B cell (primary cell): ENCODE measurements around the gene MICAL3. TPM values are rescaled to one million over a fixed set of nuclear protein-coding genes. Genes with fewer than 3 reads are reported as not detected.
A peak's percentile ranks its signal among the peaks of the same experiment; 100 is the strongest.
"Not testable (repeated sequence)": the region's sequence is repeated elsewhere in the genome, so short reads cannot be mapped to it uniquely, and the experiment has no call there.

Experiments
- ATAC-seq: fragments of 200-7000 bp; cut with Tn5 transposase; one replicate; pipeline ENCODE4 v1.10.0; 2021; ENCODE audit warnings: low read depth, mild to moderate bottlenecking, moderate number of reproducible peaks, moderate library complexity
- CTCF ChIA-PET: fragments of 350-600 bp; sonication (Branson Sonifier 250); formaldehyde crosslinking; loops from one replicate; lab custom pipeline; 2021; ENCODE audit warnings: antibody characterized with exemption, inconsistent platforms; lab: Charles Lee
- POLR2A ChIA-PET: fragments of 350-600 bp; sonication (Branson Sonifier 250); formaldehyde crosslinking; loops from one replicate; lab custom pipeline; 2021; ENCODE audit warnings: antibody characterized with exemption; lab: Charles Lee
- DNase-seq: peaks from one replicate; pipeline ENCODE4 v3.0.0; 2013
- H2AFZ ChIP-seq: 2 replicates; pipeline ENCODE4 v1.6.1; 2012; ENCODE audit warnings: mild to moderate bottlenecking, low read depth, low read length; ENCODE audit not compliant: insufficient read depth, poor library complexity, severe bottlenecking
- H3K27ac ChIP-seq, 2 donors: 1 replicate in 1 of 2; 2 replicates in 1 of 2; pipeline ENCODE4 v1.5.1; 2012 to 2013; ENCODE audit warnings: low read length in 2 of 2, mild to moderate bottlenecking in 2 of 2, moderate library complexity in 1 of 2
- H3K27me3 ChIP-seq, 4 experiments: fragments of 200-600 bp in 1 of 4; sonication (generic) in 1 of 4; replicated peaks in 1 of 4; 1 replicate in 2 of 4; 2 replicates in 2 of 4; pipeline versions ENCODE4 v1.6.1 to v1.7.0; 2013 to 2016; ENCODE audit warnings: low read length in 3 of 4, mild to moderate bottlenecking in 2 of 4, mixed read lengths in 1 of 4, moderate library complexity in 1 of 4; ENCODE audit not compliant: insufficient read depth in 4 of 4, control insufficient read depth in 3 of 4; ENCODE audit errors: control extremely low read depth in 1 of 4
- H3K36me3 ChIP-seq, 2 experiments: replicated peaks in 1 of 2; 1 replicate in 1 of 2; 2 replicates in 1 of 2; pipeline versions ENCODE4 v1.6.1 to v1.7.1; 2013; ENCODE audit warnings: low read length in 1 of 2; ENCODE audit not compliant: insufficient read depth in 2 of 2, control insufficient read depth in 1 of 2; ENCODE audit errors: control extremely low read depth in 1 of 2, extremely low read depth in 1 of 2
- H3K4me1 ChIP-seq, 2 donors: fragments of 200-600 bp in 1 of 2; sonication (generic) in 1 of 2; 1 replicate in 1 of 2; 2 replicates in 1 of 2; pipeline versions ENCODE4 v1.5.1 to v1.6.1; 2013 to 2017; ENCODE audit warnings: low read length in 2 of 2; ENCODE audit not compliant: control insufficient read depth in 2 of 2, insufficient read depth in 2 of 2
- H3K4me2 ChIP-seq: replicated peaks from 2 replicates; pipeline ENCODE3; 2012; ENCODE audit warnings: mild to moderate bottlenecking, low read depth, low read length; ENCODE audit not compliant: poor library complexity, severe bottlenecking
- H3K4me3 ChIP-seq, 5 experiments: fragments of 200-600 bp in 1 of 5; sonication (generic) in 1 of 5; 1 replicate in 3 of 5; 2 replicates in 2 of 5; pipeline versions ENCODE4 v1.5.1 to v1.7.0; 2011 to 2016; ENCODE audit warnings: low read length in 4 of 5, mild to moderate bottlenecking in 4 of 5, low read depth in 2 of 5, control low read depth in 1 of 5, moderate library complexity in 1 of 5; ENCODE audit not compliant: insufficient read depth in 1 of 5; ENCODE audit errors: control extremely low read depth in 1 of 5, extremely low read depth in 1 of 5
- H3K79me2 ChIP-seq: fragments of 200-600 bp; sonication (generic); one replicate; pipeline ENCODE4 v1.6.0; 2016; ENCODE audit warnings: low read length; ENCODE audit not compliant: control insufficient read depth, insufficient read depth
- H3K9ac ChIP-seq: fragments of 200-600 bp; sonication (generic); 2 replicates; pipeline ENCODE4 v1.6.1; 2017; ENCODE audit warnings: mild to moderate bottlenecking, low read length, moderate library complexity
- H3K9me3 ChIP-seq, 3 donors: one replicate each; pipeline versions ENCODE4 v1.6.1 to v1.7.1; 2013; ENCODE audit warnings: low read length in 2 of 3; ENCODE audit not compliant: control insufficient read depth in 2 of 3, insufficient read depth in 1 of 3; ENCODE audit errors: control extremely low read depth in 1 of 3
- H4K20me1 ChIP-seq: 2 replicates; pipeline ENCODE4 v1.6.0; 2012; ENCODE audit warnings: mild to moderate bottlenecking, low read length; ENCODE audit not compliant: insufficient read depth, control insufficient read depth, poor library complexity, severe bottlenecking
- H3K27ac Mint-ChIP-seq: one replicate; pipeline ENCODE4 v1.8.0; 2021; ENCODE audit warnings: mixed read lengths
- H3K27me3 Mint-ChIP-seq: one replicate; pipeline ENCODE4 v1.8.0; 2021; ENCODE audit warnings: mixed read lengths
- H3K4me1 Mint-ChIP-seq: one replicate; pipeline ENCODE4 v1.8.0; 2021; ENCODE audit warnings: mixed read lengths
- H3K4me3 Mint-ChIP-seq: one replicate; pipeline ENCODE4 v1.8.0; 2021; ENCODE audit warnings: mixed read lengths
- H3K9me3 Mint-ChIP-seq: one replicate; pipeline ENCODE4 v1.8.0; 2022; ENCODE audit warnings: mixed read lengths; ENCODE audit not compliant: insufficient read depth
- EZH2 ChIP-seq: IDR thresholded peaks from 2 replicates; pipeline ENCODE4 v1.6.1; 2012; ENCODE audit warnings: borderline replicate concordance, low read depth, mild to moderate bottlenecking, moderate library complexity, low read length; ENCODE audit not compliant: insufficient read depth, poor library complexity, severe bottlenecking
- WGBS: methylation state at CpG from one replicate; pipeline ENCODE4 v1.1.5; 2013; ENCODE audit warnings: missing lambda C conversion rate; ENCODE audit not compliant: insufficient coverage; 5-methylcytosine and 5-hydroxymethylcytosine counted together
- intact Hi-C: fragments of 100-400 bp; cut with micrococcal nuclease; formaldehyde crosslinking; loops from one replicate; pipeline ENCODE4 v1.10.0; 2022
- polyA plus RNA-seq: library from polyadenylated mRNA; depleted of rRNA; stranded (reverse); fragments of >200 nt; gene quantifications from 2 replicates; pipeline ENCODE4 v1.2.3, GENCODE V29; 2012
- total RNA-seq, 2 donors: library from RNA; stranded (reverse); fragments of 120-200 nt in 1 of 2; gene quantifications; 1 replicate in 1 of 2; 2 replicates in 1 of 2; pipeline versions ENCODE4 v1.2.3 to v1.2.4, GENCODE V29; 2013 to 2022
- TF ChIP-seq, protein P1 (sequence below): fragments of 200-600 bp; IDR thresholded peaks from one replicate; pipeline ENCODE4 v1.8.0; 2022; ENCODE audit warnings: antibody characterized with exemption, mild to moderate bottlenecking

The MICAL3 gene
- total and polyA plus RNA-seq, 2 donors (not counting 1 experiment from before 2014, with no cell fraction given): 50.5 to 253 TPM

DNA sequence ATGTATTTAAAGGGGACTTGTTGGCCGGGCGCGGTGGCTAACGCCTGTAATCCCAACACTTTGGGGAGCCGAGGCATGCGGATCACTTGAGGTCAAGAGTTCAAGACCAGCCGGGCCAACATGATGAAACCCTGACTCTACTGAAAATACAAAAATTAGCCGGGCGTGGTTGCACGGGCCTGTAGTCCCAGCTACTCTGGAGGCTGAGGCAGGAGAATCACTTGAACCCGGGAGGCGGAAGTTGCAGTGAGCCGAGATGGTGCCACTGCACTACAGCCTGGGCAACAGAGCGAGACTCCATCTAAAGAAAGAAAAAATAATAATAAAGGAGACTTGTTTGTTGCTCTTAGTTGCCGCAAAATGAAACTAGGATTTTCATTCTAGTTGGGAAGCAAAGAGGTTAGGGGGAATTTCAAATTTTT lies 22.5 kb downstream of the MICAL3 start:
- H3K79me2 ChIP-seq: peaks cover 68% of the 10 kb centered on the region
- H3K36me3 ChIP-seq, H3K9me3 ChIP-seq, ATAC-seq, H3K9me3 Mint-ChIP-seq, H3K27me3 Mint-ChIP-seq, DNase-seq, H3K27me3 ChIP-seq: not testable (repeated sequence)
- H3K9ac ChIP-seq: peak overlapping the region; percentile 83
- H2AFZ ChIP-seq: peak overlapping the region; percentile 77
- peaks cover 12% of the 10 kb centered on the region for H4K20me1 ChIP-seq
- peaks cover 81 to 85% of the 10 kb centered on the region in 2 donors for H3K4me1 ChIP-seq
- Mint-ChIP-seq H3K4me1 (peaks cover 73% of the 10 kb centered on the region), H3K27ac (peak overlapping the region; percentile 100), H3K4me3 (peak overlapping the region; percentile 96)
- H3K27ac ChIP-seq: peak overlapping the region; percentile 87 to 95
- H3K4me3 ChIP-seq: peak overlapping the region; percentile 56 to 87 (median 70)
- 17% methylated on average over 14 of the region's 15 CpGs for WGBS
- H3K4me2 ChIP-seq: peak overlapping the region; percentile 96
- ChIA-PET POLR2A (interaction anchor here (1.4 kb wide), 1 partner anchor 76 kb away, joined by 5 read pairs; the partner anchor contains the start of gene PEX26), CTCF (interaction anchor here (1.0 to 11.9 kb wide), 6 partner anchors 8 to 74 kb away, joined by 4 to 133 read pairs (median 10); partner anchors contain the start of genes MICAL3 and PEX26)
- intact Hi-C loops: loop anchor here (1.0 to 5.0 kb wide), 5 partner anchors 22 to 230 kb away; partner anchors contain the start of genes BID, MICAL3 and PEX26

DNA sequence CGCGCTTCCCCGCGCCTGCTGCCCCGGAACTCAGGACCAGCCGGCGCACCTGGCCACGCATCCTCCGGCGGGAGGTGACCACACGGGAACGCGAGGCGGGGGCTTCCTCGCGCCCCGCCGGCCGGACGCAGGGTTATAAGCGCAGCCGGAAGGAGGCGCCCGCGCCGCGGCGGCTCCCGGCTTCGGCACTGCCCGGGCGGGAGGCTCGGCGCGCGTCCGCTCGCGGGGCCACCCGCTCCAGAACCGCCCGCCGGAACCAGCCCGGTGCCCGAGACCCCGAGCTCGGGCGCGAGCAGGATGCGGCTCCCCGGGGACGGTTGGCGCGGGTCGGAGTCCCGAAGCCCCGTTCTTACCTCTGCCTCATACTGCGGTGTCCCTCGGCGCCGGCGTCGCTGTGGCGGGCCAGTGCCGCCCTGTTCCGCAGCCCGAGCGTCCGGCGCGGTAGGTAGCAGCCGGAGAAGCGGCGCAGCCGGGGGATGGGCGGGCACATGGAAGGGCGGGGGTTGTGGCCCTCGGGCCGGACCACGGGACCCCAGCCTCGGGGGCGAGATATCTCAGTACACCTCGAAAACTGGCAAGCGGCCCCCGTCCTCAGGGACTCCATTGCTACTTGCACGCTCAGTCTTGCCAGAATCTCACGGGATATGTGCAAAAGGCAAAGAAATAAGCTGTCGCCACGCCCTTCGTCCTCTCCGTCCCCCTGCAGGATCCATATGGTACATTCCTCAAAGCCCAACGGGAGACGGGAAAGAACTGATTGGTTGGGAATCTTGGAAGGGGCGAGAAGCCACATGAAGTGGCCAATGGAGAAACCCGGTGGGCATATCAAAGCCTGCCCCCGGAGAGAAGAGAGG lies 23.1 kb downstream of the MICAL3 start:
- H3K4me3 Mint-ChIP-seq: peak overlapping the region; percentile 96
- intact Hi-C loops: loop anchor here (1.0 to 5.0 kb wide), 5 partner anchors 23 to 229 kb away; partner anchors contain the start of genes BID, MICAL3 and PEX26
- Histone ChIP-seq H3K79me2 (peaks cover 70% of the 10 kb centered on the region), H2AFZ (peak overlapping the region; percentile 77), H3K9me3 (no peaks in the 10 kb centered on the region), H4K20me1 (peaks cover 12% of the 10 kb centered on the region), H3K27me3 (no peaks in the 10 kb centered on the region), H3K4me1 (peaks cover 78 to 83% of the 10 kb centered on the region in 2 donors), H3K27ac (peak overlapping the region; percentile 87 to 95), H3K4me2 (peak overlapping the region; percentile 96), H3K9ac (peak overlapping the region; percentile 83), H3K36me3 (no peaks in the 10 kb centered on the region), H3K4me3 (peak overlapping the region; percentile 56 to 87 (median 70))
- peak overlapping the region; percentile 100 for H3K27ac Mint-ChIP-seq
- ChIA-PET POLR2A (interaction anchor here (0.8 to 1.4 kb wide), 5 partner anchors 37 to 77 kb away, joined by 3 to 7 read pairs (median 3); partner anchors contain the start of gene PEX26), CTCF (interaction anchor here (0.6 to 11.9 kb wide), 10 partner anchors 9 to 171 kb away, joined by 3 to 133 read pairs (median 4); partner anchors contain the start of genes MICAL3 and PEX26)
- no peaks in the 10 kb centered on the region for H3K27me3 Mint-ChIP-seq
- H3K9me3 Mint-ChIP-seq: no peaks in the 10 kb centered on the region
- ATAC-seq: peak; percentile 68
- H3K4me1 Mint-ChIP-seq: peaks cover 77% of the 10 kb centered on the region
- TF ChIP-seq, protein P1, sequence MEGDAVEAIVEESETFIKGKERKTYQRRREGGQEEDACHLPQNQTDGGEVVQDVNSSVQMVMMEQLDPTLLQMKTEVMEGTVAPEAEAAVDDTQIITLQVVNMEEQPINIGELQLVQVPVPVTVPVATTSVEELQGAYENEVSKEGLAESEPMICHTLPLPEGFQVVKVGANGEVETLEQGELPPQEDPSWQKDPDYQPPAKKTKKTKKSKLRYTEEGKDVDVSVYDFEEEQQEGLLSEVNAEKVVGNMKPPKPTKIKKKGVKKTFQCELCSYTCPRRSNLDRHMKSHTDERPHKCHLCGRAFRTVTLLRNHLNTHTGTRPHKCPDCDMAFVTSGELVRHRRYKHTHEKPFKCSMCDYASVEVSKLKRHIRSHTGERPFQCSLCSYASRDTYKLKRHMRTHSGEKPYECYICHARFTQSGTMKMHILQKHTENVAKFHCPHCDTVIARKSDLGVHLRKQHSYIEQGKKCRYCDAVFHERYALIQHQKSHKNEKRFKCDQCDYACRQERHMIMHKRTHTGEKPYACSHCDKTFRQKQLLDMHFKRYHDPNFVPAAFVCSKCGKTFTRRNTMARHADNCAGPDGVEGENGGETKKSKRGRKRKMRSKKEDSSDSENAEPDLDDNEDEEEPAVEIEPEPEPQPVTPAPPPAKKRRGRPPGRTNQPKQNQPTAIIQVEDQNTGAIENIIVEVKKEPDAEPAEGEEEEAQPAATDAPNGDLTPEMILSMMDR: peak; percentile 60
- no peak for TF ChIP-seq EZH2
- DNase-seq: peak; percentile 94
- WGBS: under 1% methylated on average over 94 of the region's 96 CpGs
